Lower leg skin (tissue), 3 donors: ENCODE results near the gene CLDN8.

Experiments used
- POLR2A ChIP-seq, 2 donors: fragments of 450-650 bp; IDR thresholded peaks; one replicate each; pipeline ENCODE4 v1.6.1; 2016 to 2017; ENCODE audit warnings: antibody characterized with exemption in 2 of 2, mild to moderate bottlenecking in 1 of 2, moderate library complexity in 1 of 2
- TF ChIP-seq, protein P1 (sequence below), 3 donors: fragments of 450-650 bp; IDR thresholded peaks; one replicate each; pipeline ENCODE4 v1.5.1; 2016; ENCODE audit warnings: antibody characterized with exemption in 3 of 3, mild to moderate bottlenecking in 3 of 3, moderate library complexity in 2 of 3

DNA sequence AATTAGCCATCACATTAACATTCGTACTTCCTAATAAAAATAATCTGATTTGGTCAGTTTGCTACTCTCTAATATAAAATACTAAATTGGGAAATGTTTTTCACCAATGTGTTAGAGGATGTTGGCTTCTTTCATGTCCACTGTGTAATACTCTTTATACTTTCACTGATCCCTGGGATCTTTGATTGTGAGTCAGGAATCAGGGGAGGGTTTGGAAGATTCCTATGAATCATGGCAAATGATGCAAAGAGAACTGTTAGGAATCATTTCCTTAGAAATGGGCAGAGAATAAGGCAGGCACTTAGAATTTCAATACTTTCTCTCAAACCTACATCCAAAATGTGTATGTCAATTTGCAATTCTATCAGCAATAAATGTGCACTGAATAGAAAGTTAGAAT lies 35.9 kb upstream of the CLDN8 start:
- TF ChIP-seq, protein P1, sequence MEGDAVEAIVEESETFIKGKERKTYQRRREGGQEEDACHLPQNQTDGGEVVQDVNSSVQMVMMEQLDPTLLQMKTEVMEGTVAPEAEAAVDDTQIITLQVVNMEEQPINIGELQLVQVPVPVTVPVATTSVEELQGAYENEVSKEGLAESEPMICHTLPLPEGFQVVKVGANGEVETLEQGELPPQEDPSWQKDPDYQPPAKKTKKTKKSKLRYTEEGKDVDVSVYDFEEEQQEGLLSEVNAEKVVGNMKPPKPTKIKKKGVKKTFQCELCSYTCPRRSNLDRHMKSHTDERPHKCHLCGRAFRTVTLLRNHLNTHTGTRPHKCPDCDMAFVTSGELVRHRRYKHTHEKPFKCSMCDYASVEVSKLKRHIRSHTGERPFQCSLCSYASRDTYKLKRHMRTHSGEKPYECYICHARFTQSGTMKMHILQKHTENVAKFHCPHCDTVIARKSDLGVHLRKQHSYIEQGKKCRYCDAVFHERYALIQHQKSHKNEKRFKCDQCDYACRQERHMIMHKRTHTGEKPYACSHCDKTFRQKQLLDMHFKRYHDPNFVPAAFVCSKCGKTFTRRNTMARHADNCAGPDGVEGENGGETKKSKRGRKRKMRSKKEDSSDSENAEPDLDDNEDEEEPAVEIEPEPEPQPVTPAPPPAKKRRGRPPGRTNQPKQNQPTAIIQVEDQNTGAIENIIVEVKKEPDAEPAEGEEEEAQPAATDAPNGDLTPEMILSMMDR (IDR thresholded peaks at IDR 0.05): no peak
- TF ChIP-seq POLR2A (IDR thresholded peaks at IDR 0.05): no peak
